ENCODE data around the gene TSHR.

TSHR gene

GRCh38 chr14:81187832-81188522 lies 232.6 kb downstream of the TSHR start:
- no peak for DNase-seq (ENCODE audit: low spot score)

- no peak for DNase-seq (ENCODE audit: low spot score)
Measured at GRCh38 chr14:81192594-81192993, 237.2 kb downstream of the TSHR start.

GRCh38 chr14:81193924-81194633 lies 238.7 kb downstream of the TSHR start:
- peak; percentile 18 for DNase-seq (ENCODE audit: low spot score)
